GM18498 (cell line): Measurements from ENCODE around the gene PSMA6.

Experiments
- ATAC-seq: cut with Tn5 transposase; IDR thresholded peaks from one replicate; pipeline ENCODE4 v1.9.1; 2021; ENCODE audit warnings: mild to moderate bottlenecking, moderate library complexity; ENCODE audit not compliant: unreplicated experiment

PSMA6 gene

GRCh38 chr14:35365130-35366055 is 73.2 kb downstream of the PSMA6 start:
- ATAC-seq: no peak

GRCh38 chr14:35366056-35366451 is 73.9 kb downstream of the PSMA6 start:
- no peak for ATAC-seq

- ATAC-seq: no peak
Measured at GRCh38 chr14:35366521-35366976, 74.4 kb downstream of the PSMA6 start.

- no peak for ATAC-seq
Measured at GRCh38 chr14:35367056-35367372, 74.8 kb downstream of the PSMA6 start.
